MM.1S (cell line): ENCODE results near the gene SH3PXD2A.
A peak's percentile ranks its signal among the peaks of the same experiment; 100 is the strongest.

Experiments
- DNase-seq: peaks from one replicate; pipeline ENCODE4 v3.0.0-alpha.2; 2015
- H2AFZ ChIP-seq: fragments of 300-600 bp; sonication (generic); 2 replicates; pipeline ENCODE4 v1.6.0; 2016; ENCODE audit warnings: antibody characterized with exemption, low read length
- H3F3A ChIP-seq: fragments of 300-600 bp; sonication (generic); 2 replicates; pipeline ENCODE4 v1.6.1; 2016; ENCODE audit warnings: mild to moderate bottlenecking, antibody characterized with exemption, low read length, moderate library complexity, mixed read lengths; ENCODE audit not compliant: insufficient read depth
- H3K27ac ChIP-seq: fragments of 300-600 bp; sonication (generic); 2 replicates; pipeline ENCODE4 v1.5.1; 2016; ENCODE audit warnings: mild to moderate bottlenecking, low read length
- H3K27me3 ChIP-seq: fragments of 300-600 bp; sonication (generic); replicated peaks from 2 replicates; pipeline ENCODE4 v1.6.0; 2016; ENCODE audit warnings: low read length; ENCODE audit not compliant: insufficient read depth
- H3K36me3 ChIP-seq: fragments of 300-600 bp; sonication (generic); replicated peaks from 2 replicates; pipeline ENCODE4 v1.6.1; 2016; ENCODE audit warnings: mild to moderate bottlenecking, low read length, mixed read lengths; ENCODE audit not compliant: insufficient read depth
- H3K4me1 ChIP-seq: fragments of 300-600 bp; sonication (generic); 2 replicates; pipeline ENCODE4 v1.6.1; 2016; ENCODE audit warnings: low read length, mixed read lengths
- H3K4me2 ChIP-seq: fragments of 300-600 bp; sonication (generic); 2 replicates; pipeline ENCODE4 v1.6.0; 2016; ENCODE audit warnings: low read depth, low read length
- H3K4me3 ChIP-seq: fragments of 300-600 bp; sonication (generic); 2 replicates; pipeline ENCODE4 v1.5.1; 2016; ENCODE audit warnings: low read length, mixed read lengths
- H3K79me2 ChIP-seq: fragments of 300-600 bp; sonication (generic); 2 replicates; pipeline ENCODE4 v1.6.1; 2016; ENCODE audit warnings: mixed run types, low read length, mixed read lengths
- H3K9ac ChIP-seq: fragments of 300-600 bp; sonication (generic); 2 replicates; pipeline ENCODE4 v1.6.1; 2016; ENCODE audit warnings: low read length, mixed read lengths
- H3K9me2 ChIP-seq: fragments of 300-600 bp; sonication (generic); replicated peaks from 2 replicates; pipeline ENCODE4 v1.6.1; 2016; ENCODE audit warnings: mild to moderate bottlenecking, low read length, mixed read lengths; ENCODE audit not compliant: insufficient read depth
- H3K9me3 ChIP-seq: fragments of 300-600 bp; sonication (generic); replicated peaks from 2 replicates; pipeline ENCODE4 v1.6.1; 2016; ENCODE audit warnings: mild to moderate bottlenecking, low read length, mixed read lengths; ENCODE audit not compliant: insufficient read depth
- H4K20me1 ChIP-seq: fragments of 300-600 bp; sonication (generic); 2 replicates; pipeline ENCODE4 v1.6.1; 2016; ENCODE audit warnings: mild to moderate bottlenecking, low read length, moderate library complexity, mixed read lengths; ENCODE audit not compliant: insufficient read depth
- EZH2 ChIP-seq: fragments of 300-600 bp; sonication (generic); optimal IDR thresholded peaks from 2 replicates; pipeline ENCODE3; 2017; ENCODE audit warnings: low read depth, mild to moderate bottlenecking, antibody characterized with exemption, low read length, mixed read lengths
- EZH2phosphoT487 ChIP-seq: fragments of 300-600 bp; sonication (generic); IDR thresholded peaks from 2 replicates; pipeline ENCODE4 v1.6.1; 2018; ENCODE audit warnings: antibody characterized with exemption, low read length
- TF ChIP-seq, protein P1 (sequence below): fragments of 300-600 bp; sonication (generic); IDR thresholded peaks from 2 replicates; pipeline ENCODE4 v1.5.1; 2016; ENCODE audit warnings: antibody characterized with exemption, low read length, mixed read lengths

Gene SH3PXD2A

GRCh38 chr10:103714232-103714891 lies 141.0 kb downstream of the SH3PXD2A start:
- Histone ChIP-seq H3K4me2 (no peak overlapping the region), H4K20me1 (no peaks in the 10 kb centered on the region), H3K4me1 (no peaks in the 10 kb centered on the region), H3K4me3 (no peak overlapping the region), H3K27me3 (no peaks in the 10 kb centered on the region), H2AFZ (no peak overlapping the region), H3K79me2 (no peaks in the 10 kb centered on the region), H3K27ac (no peak overlapping the region), H3K9me3 (no peaks in the 10 kb centered on the region), H3K9ac (no peak overlapping the region), H3K9me2 (no peaks in the 10 kb centered on the region), H3F3A (no peaks in the 10 kb centered on the region), H3K36me3 (no peaks in the 10 kb centered on the region)
- TF ChIP-seq, protein P1, sequence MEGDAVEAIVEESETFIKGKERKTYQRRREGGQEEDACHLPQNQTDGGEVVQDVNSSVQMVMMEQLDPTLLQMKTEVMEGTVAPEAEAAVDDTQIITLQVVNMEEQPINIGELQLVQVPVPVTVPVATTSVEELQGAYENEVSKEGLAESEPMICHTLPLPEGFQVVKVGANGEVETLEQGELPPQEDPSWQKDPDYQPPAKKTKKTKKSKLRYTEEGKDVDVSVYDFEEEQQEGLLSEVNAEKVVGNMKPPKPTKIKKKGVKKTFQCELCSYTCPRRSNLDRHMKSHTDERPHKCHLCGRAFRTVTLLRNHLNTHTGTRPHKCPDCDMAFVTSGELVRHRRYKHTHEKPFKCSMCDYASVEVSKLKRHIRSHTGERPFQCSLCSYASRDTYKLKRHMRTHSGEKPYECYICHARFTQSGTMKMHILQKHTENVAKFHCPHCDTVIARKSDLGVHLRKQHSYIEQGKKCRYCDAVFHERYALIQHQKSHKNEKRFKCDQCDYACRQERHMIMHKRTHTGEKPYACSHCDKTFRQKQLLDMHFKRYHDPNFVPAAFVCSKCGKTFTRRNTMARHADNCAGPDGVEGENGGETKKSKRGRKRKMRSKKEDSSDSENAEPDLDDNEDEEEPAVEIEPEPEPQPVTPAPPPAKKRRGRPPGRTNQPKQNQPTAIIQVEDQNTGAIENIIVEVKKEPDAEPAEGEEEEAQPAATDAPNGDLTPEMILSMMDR = no peak
- TF ChIP-seq EZH2phosphoT487 (no peak), EZH2 (no peak)
- DNase-seq = no peak

DNA sequence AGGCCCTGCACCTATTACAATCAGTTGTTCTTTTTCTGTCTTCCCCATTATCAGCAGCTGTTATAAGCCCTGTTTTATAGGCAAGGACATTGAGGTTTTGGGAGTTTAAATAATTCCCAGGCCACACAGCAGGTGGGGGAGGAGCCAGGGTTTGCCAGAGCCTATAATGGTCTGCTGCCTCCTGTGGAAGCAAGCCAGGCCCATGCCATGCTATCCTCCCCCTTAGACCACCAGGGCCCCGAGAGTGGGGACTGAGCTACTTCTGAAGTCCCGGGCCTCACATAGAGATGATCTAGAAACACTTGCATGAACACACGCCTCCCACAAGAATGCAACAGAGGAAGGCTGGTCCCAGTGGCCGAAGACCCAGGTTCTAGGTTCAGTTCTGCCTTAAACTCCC lies 141.7 kb downstream of the SH3PXD2A start:
- H3K27ac ChIP-seq = no peak overlapping the region
- no peak for DNase-seq
- no peak for TF ChIP-seq EZH2
- TF ChIP-seq EZH2phosphoT487 = no peak
- TF ChIP-seq, protein P1 = no peak
- H3K4me1 ChIP-seq = no peaks in the 10 kb centered on the region
- H3F3A ChIP-seq = no peaks in the 10 kb centered on the region
- no peak overlapping the region for H3K4me2 ChIP-seq
- H3K4me3 ChIP-seq = no peak overlapping the region
- no peak overlapping the region for H2AFZ ChIP-seq
- H4K20me1 ChIP-seq = no peaks in the 10 kb centered on the region
- no peaks in the 10 kb centered on the region for H3K9me2 ChIP-seq
- no peaks in the 10 kb centered on the region for H3K79me2 ChIP-seq
- no peaks in the 10 kb centered on the region for H3K36me3 ChIP-seq
- H3K27me3 ChIP-seq = no peaks in the 10 kb centered on the region
- H3K9me3 ChIP-seq = no peaks in the 10 kb centered on the region
- H3K9ac ChIP-seq = no peak overlapping the region

- TF ChIP-seq, protein P1 = peak; percentile 92
- TF ChIP-seq EZH2 = no peak
- Histone ChIP-seq H2AFZ (no peak overlapping the region), H3K9me2 (no peaks in the 10 kb centered on the region), H3K4me3 (no peak overlapping the region), H3K36me3 (no peaks in the 10 kb centered on the region), H3K9ac (no peak overlapping the region), H3F3A (no peaks in the 10 kb centered on the region), H3K4me2 (no peak overlapping the region), H4K20me1 (no peaks in the 10 kb centered on the region), H3K79me2 (no peaks in the 10 kb centered on the region), H3K4me1 (no peaks in the 10 kb centered on the region), H3K9me3 (no peaks in the 10 kb centered on the region), H3K27me3 (no peaks in the 10 kb centered on the region), H3K27ac (no peak overlapping the region)
- DNase-seq = peak; percentile 74
Measured at GRCh38 chr10:103712898-103713498, 142.4 kb downstream of the SH3PXD2A start.
